KOPT-K1 (cell line): ENCODE results near the gene MRTO4.
"Not testable (repeated sequence)": the region's sequence is repeated elsewhere in the genome, so short reads cannot be mapped to it uniquely, and the experiment has no call there.

Source experiments
- H3K27ac ChIP-seq: fragments of 200-600 bp; sonication (generic); 2 replicates; pipeline ENCODE4 v1.5.1; 2016; ENCODE audit warnings: antibody characterized with exemption, mild to moderate bottlenecking, low read depth, low read length; ENCODE audit not compliant: poor library complexity, severe bottlenecking
- H3K36me3 ChIP-seq: fragments of 200-600 bp; sonication (generic); 2 replicates; pipeline ENCODE4 v1.5.1; 2017; ENCODE audit warnings: antibody characterized with exemption, mild to moderate bottlenecking, low read length, moderate library complexity; ENCODE audit not compliant: insufficient read depth
- H3K9me3 ChIP-seq: fragments of 200-600 bp; sonication (generic); 2 replicates; pipeline ENCODE4 v1.5.1; 2017; ENCODE audit warnings: antibody characterized with exemption, low read length, mild to moderate bottlenecking; ENCODE audit not compliant: insufficient read depth, poor library complexity, severe bottlenecking

Gene MRTO4

GRCh38 chr1:19274636-19275035 is 23.0 kb downstream of the MRTO4 start:
- H3K9me3 ChIP-seq, result no peaks in the 10 kb centered on the region
- no peaks in the 10 kb centered on the region for H3K36me3 ChIP-seq
- no peak overlapping the region for H3K27ac ChIP-seq

DNA sequence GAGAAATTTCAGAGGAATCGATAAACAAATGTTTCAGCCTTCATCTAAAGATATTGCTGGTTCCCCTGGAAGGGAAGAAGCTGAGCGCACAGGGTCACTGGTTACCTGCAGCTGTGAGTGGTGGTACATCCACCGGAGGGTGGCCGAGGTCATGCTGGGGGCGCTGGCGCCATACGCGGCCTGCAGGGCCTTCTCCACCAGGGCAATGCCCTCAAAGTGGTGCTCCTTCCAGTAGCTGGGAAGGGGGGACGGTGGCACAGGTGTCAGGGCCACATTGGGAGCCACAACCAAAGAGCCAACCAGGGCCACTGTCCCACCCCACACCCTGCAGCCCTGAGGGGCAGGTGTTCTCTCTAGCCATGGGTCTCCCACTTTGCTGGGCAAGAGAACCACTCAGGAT is 32.3 kb downstream of the MRTO4 start:
- Histone ChIP-seq H3K36me3 (no peaks in the 10 kb centered on the region), H3K9me3 (no peaks in the 10 kb centered on the region), H3K27ac (no peak overlapping the region)

- Histone ChIP-seq H3K27ac (no peak overlapping the region), H3K9me3 (no peaks in the 10 kb centered on the region), H3K36me3 (no peaks in the 10 kb centered on the region)
Measured at GRCh38 chr1:19284881-19285280, 33.3 kb downstream of the MRTO4 start.

- H3K36me3 ChIP-seq, H3K9me3 ChIP-seq, H3K27ac ChIP-seq: not testable (repeated sequence)
Measured at GRCh38 chr1:19285366-19285765, 33.8 kb downstream of the MRTO4 start.

DNA sequence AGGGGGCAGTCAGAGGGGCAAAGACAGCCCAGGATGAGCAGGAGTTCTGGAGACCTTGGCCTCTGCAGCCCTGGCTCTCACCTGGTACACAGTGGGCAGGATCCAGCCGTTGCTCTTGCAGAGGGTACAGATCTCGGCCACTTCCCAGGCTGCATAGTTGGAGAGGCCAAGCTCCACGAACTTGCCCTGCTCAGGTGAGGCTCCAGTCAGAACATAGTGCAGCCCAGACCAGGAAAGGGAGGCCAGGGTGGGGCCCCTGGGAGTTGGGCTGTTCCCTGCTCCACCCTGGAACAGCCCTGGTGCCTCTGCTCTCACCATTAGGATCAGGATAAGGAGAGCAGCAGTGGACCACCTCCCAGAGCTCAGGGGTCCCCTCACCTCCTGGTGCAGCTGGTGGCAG is 34.2 kb downstream of the MRTO4 start:
- H3K36me3 ChIP-seq, H3K9me3 ChIP-seq, H3K27ac ChIP-seq: not testable (repeated sequence)

- no peak overlapping the region for H3K27ac ChIP-seq
- H3K9me3 ChIP-seq, result no peaks in the 10 kb centered on the region
- H3K36me3 ChIP-seq, result no peaks in the 10 kb centered on the region
Measured at GRCh38 chr1:19287436-19288185, 36.0 kb downstream of the MRTO4 start.

- H3K27ac ChIP-seq, H3K9me3 ChIP-seq, H3K36me3 ChIP-seq: not testable (repeated sequence)
Measured at GRCh38 chr1:19288324-19289241, 37.0 kb downstream of the MRTO4 start, which contains the start of gene AKR7A3. Gene AKR7A3 (minus strand): TSS chr1:19288770. CDS start chr1:19288709, 61 bp downstream.

DNA sequence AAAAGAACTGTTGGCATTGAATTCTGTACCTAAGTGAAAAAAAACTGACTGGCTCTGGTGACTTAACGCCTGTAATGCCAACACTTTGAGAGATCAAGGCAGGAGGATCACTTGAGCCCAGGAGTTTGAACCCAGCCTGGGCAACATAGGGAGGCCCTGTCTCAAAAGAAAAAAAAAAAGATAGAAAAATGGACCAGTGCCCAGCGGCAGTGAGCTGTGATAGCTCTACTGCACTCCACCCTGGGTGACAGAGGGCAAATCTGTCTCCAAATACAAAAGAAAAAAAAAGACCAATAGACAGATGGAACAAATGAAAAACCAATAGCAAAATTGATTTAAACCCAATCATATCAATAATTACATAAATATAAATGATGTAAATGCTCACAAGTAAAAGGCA is 37.6 kb downstream of the MRTO4 start:
- no peak overlapping the region for H3K27ac ChIP-seq
- no peaks in the 10 kb centered on the region for H3K36me3 ChIP-seq
- H3K9me3 ChIP-seq, result peaks cover 1% of the 10 kb centered on the region

DNA sequence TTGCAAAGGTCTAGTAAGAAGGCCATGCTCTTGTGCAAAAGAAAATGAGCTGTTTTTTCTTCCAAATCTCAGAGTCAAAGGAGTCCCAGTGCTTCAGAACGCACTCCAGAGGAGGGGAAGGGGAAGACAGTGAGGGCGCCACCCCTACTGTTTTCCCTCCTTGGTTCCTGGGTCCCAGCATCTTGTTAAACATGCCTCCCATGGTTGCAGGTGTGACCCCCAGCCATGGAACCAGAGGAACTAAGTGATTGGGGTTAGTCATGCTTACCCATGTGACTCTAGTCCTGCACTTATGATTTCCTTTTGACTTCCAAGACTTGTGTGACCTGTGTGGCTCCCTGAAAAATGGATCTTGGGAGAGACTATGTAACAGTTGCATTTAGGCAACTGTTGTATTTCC is 43.0 kb downstream of the MRTO4 start:
- Histone ChIP-seq H3K36me3 (no peaks in the 10 kb centered on the region), H3K9me3 (peaks cover 11% of the 10 kb centered on the region), H3K27ac (no peak overlapping the region)

GRCh38 chr1:19300211-19300610 is 48.6 kb downstream of the MRTO4 start:
- no peak overlapping the region for H3K27ac ChIP-seq
- peaks cover 34% of the 10 kb centered on the region for H3K36me3 ChIP-seq
- H3K9me3 ChIP-seq, result peaks cover under 1% of the 10 kb centered on the region

- not testable (repeated sequence) for H3K9me3 ChIP-seq, H3K27ac ChIP-seq
- peaks cover 73% of the 10 kb centered on the region for H3K36me3 ChIP-seq
Measured at GRCh38 chr1:19304081-19304480, 52.5 kb downstream of the MRTO4 start.

- H3K9me3 ChIP-seq, result no peaks in the 10 kb centered on the region
- H3K27ac ChIP-seq, result no peak overlapping the region
- peaks cover 76% of the 10 kb centered on the region for H3K36me3 ChIP-seq
Measured at GRCh38 chr1:19305880-19306279, 54.3 kb downstream of the MRTO4 start.

- peaks cover 75% of the 10 kb centered on the region for H3K36me3 ChIP-seq
- H3K27ac ChIP-seq, result no peak overlapping the region
- H3K9me3 ChIP-seq, result no peaks in the 10 kb centered on the region
Measured at GRCh38 chr1:19306941-19307340, 55.3 kb downstream of the MRTO4 start.

GRCh38 chr1:19307794-19308508 is 56.3 kb downstream of the MRTO4 start:
- no peaks in the 10 kb centered on the region for H3K9me3 ChIP-seq
- no peak overlapping the region for H3K27ac ChIP-seq
- peaks cover 65% of the 10 kb centered on the region for H3K36me3 ChIP-seq

DNA sequence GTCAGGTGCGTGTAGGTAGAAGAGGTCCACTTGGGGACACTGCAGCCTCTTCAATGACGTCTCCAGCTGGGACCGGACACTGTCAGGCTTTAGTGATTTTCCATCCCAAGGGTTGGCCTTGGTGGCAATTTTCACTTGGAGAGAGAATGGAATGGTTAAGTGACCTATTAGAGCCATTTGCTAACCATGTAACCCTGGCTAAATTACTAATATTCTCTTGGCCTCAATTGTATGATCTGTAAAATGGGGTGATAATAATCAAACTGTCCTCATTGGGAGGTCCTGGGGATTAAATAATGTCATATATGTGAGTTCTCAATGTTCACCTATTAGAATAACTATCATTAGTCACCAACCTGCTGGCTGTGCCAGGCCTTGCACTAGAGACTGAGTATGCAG is 56.9 kb downstream of the MRTO4 start:
- Histone ChIP-seq H3K9me3 (no peaks in the 10 kb centered on the region), H3K27ac (no peak overlapping the region), H3K36me3 (peaks cover 59% of the 10 kb centered on the region)
